ENCODE data around the gene AGAP1.

DNA sequence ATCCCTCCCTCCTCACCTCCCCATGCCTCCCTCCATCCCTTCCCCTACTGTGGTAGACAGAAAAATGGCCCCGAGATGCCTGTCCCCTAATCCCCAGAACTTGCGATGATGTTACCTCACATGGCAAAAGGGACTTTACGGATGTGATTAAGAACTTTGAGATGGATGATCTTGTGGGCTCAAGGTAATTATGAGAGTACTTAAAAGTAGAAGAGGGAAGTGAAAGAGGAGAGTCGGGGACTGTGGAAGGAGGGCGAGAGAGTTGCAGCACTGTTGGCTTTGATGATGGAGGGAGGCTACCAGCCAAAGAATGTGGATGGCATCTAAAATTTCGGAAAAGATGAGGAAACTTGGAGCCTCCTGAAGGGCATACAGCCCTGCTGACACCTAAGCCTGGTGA lies 66.5 kb downstream of the AGAP1 start:
- no peak for TF ChIP-seq POLR2A (IDR thresholded peaks at IDR 0.05; ENCODE audit: low read depth, low read length)
- TF ChIP-seq POLR2AphosphoS5 (IDR thresholded peaks at IDR 0.05; ENCODE audit: low read depth, low read length), result no peak
- no peak for TF ChIP-seq TAF1 (IDR thresholded peaks at IDR 0.05; ENCODE audit: borderline replicate concordance, low read depth, low read length)

Measured in GM12892 (cell line).